HepG2 (cell line): ENCODE data around the gene DCAF4L1. TPM values are rescaled to one million over a fixed set of nuclear protein-coding genes. Genes with fewer than 3 reads are reported as not detected.

Experiments
- BORCS8-MEF2B ChIP-seq: sonication (generic); formaldehyde crosslinking; IDR thresholded peaks from 2 replicates; pipeline ENCODE4 v1.8.0; 2022; ENCODE audit warnings: mild to moderate bottlenecking, missing genetic modification reagents
- CHD4 ChIP-seq: fragments of 200-600 bp; sonication (generic); IDR thresholded peaks from 2 replicates; pipeline ENCODE4 v1.7.0; 2017; ENCODE audit warnings: mild to moderate bottlenecking, low read length, borderline replicate concordance
- DNMT3B ChIP-seq: conservative IDR thresholded peaks from 2 replicates; pipeline ENCODE4 v1.6.1; 2016; ENCODE audit warnings: missing biosample characterization, control low read depth
- DZIP1 ChIP-seq: sonication (generic); formaldehyde crosslinking; IDR thresholded peaks from 2 replicates; pipeline ENCODE4 v1.5.0; 2020; ENCODE audit warnings: mild to moderate bottlenecking, missing genetic modification reagents
- FOXA1 ChIP-seq, 2 experiments: fragments of 450-650 bp in 1 of 2; sonication (generic) in 1 of 2; formaldehyde crosslinking in 1 of 2; IDR thresholded peaks; 2 replicates each; pipeline versions ENCODE4 v1.4.0 to v1.6.1; 2016 to 2020; ENCODE audit warnings: missing genetic modification reagents in 1 of 2
- GFI1 ChIP-seq: sonication (generic); formaldehyde crosslinking; IDR thresholded peaks from 2 replicates; pipeline ENCODE4 v1.5.0; 2020; ENCODE audit warnings: missing genetic modification reagents, mild to moderate bottlenecking, borderline replicate concordance
- HOMEZ ChIP-seq: IDR thresholded peaks from 2 replicates; pipeline ENCODE4 v1.6.1; 2016; ENCODE audit warnings: low read depth
- MEIS1 ChIP-seq: sonication (generic); formaldehyde crosslinking; IDR thresholded peaks from 2 replicates; pipeline ENCODE4 v1.9.0; 2021; ENCODE audit warnings: mild to moderate bottlenecking, missing genetic modification reagents, moderate library complexity, borderline replicate concordance
- MLXIP ChIP-seq: sonication (generic); formaldehyde crosslinking; IDR thresholded peaks from 2 replicates; pipeline ENCODE4 v1.9.0; 2021; ENCODE audit warnings: missing genetic modification reagents, borderline replicate concordance
- NCOR1 ChIP-seq: fragments of 200-600 bp; sonication (generic); IDR thresholded peaks from 2 replicates; pipeline ENCODE4 v1.7.0; 2017; ENCODE audit warnings: antibody characterized with exemption, low read length, borderline replicate concordance
- SAP130 ChIP-seq: IDR thresholded peaks from 2 replicates; pipeline ENCODE4 v1.6.1; 2016; ENCODE audit warnings: low read depth
- SATB2 ChIP-seq: sonication (generic); formaldehyde crosslinking; IDR thresholded peaks from 2 replicates; pipeline ENCODE4 v1.5.0; 2020; ENCODE audit warnings: missing genetic modification reagents
- TEAD3 ChIP-seq: optimal IDR thresholded peaks from 2 replicates; pipeline ENCODE3; 2016; ENCODE audit warnings: borderline replicate concordance
- ZBTB3 ChIP-seq: sonication (generic); formaldehyde crosslinking; IDR thresholded peaks from 2 replicates; pipeline ENCODE4 v1.4.0; 2020; ENCODE audit warnings: low read depth, mild to moderate bottlenecking, moderate library complexity, missing genetic modification reagents, borderline replicate concordance
- ZBTB37 ChIP-seq: sonication (generic); formaldehyde crosslinking; IDR thresholded peaks from 2 replicates; pipeline ENCODE4 v1.4.0; 2020; ENCODE audit warnings: mild to moderate bottlenecking, missing genetic modification reagents
- ZGPAT ChIP-seq: IDR thresholded peaks from 2 replicates; pipeline ENCODE4 v1.6.1; 2016; ENCODE audit warnings: mild to moderate bottlenecking
- ZNF234 ChIP-seq: sonication (generic); formaldehyde crosslinking; conservative IDR thresholded peaks from 2 replicates; pipeline ENCODE4 v1.5.1; 2020; ENCODE audit warnings: mild to moderate bottlenecking, missing genetic modification reagents
- ZNF510 ChIP-seq: sonication (generic); formaldehyde crosslinking; IDR thresholded peaks from 2 replicates; pipeline ENCODE4 v1.4.0; 2020; ENCODE audit warnings: low read depth, mild to moderate bottlenecking, missing genetic modification reagents
- ZNF563 ChIP-seq: sonication (generic); formaldehyde crosslinking; IDR thresholded peaks from 2 replicates; pipeline ENCODE4 v1.8.0; 2022; ENCODE audit warnings: mild to moderate bottlenecking, moderate library complexity, missing genetic modification reagents
- ZNF616 ChIP-seq: sonication (generic); formaldehyde crosslinking; IDR thresholded peaks from 2 replicates; pipeline ENCODE4 v1.5.0; 2020; ENCODE audit warnings: low read depth, mild to moderate bottlenecking, missing genetic modification reagents
- ZNF790 ChIP-seq: sonication (generic); formaldehyde crosslinking; IDR thresholded peaks from 2 replicates; pipeline ENCODE4 v1.8.0; 2022; ENCODE audit warnings: missing genetic modification reagents, mild to moderate bottlenecking, borderline replicate concordance
- polyA plus RNA-seq, 8 experiments: library from polyadenylated mRNA; depleted of rRNA in 3 of 8; stranded (reverse) in 7 of 8; unstranded in 1 of 8; fragments of >200 nt; fragmentation: Illumina TruSeq in 4 of 8; extraction: Trizol in 4 of 8; gene quantifications; 2 replicates each; pipeline versions ENCODE4 v1.2.1 to v1.2.3, GENCODE V29; 2011 to 2016; ENCODE audit warnings: low read depth in 4 of 8, missing spikeins in 1 of 8, mixed read lengths in 1 of 8; ENCODE audit not compliant: insufficient read depth in 1 of 8
- total RNA-seq, 5 experiments: library from RNA; depleted of rRNA; stranded (reverse); fragments of >200 nt; fragmentation: Illumina TruSeq; extraction: Trizol; gene quantifications; 2 replicates each; pipeline ENCODE4 v1.2.3, GENCODE V29; 2016; ENCODE audit warnings: low read depth in 1 of 5

The DCAF4L1 gene
- total and polyA plus RNA-seq, 2 of the 13 experiments (the other 11 are each of a cell fraction or from before 2014, with no cell fraction given), result 0.05 to 0.09 TPM

GRCh38 chr4:41935652-41936021 lies 45.9 kb upstream of the DCAF4L1 start (continued):
- no peak for TF ChIP-seq DZIP1 (CRISPR knock-in tag)
- no peak for TF ChIP-seq FOXA1 (IDR thresholded peaks at IDR 0.05)
- TF ChIP-seq FOXA1 (CRISPR knock-in tag; IDR thresholded peaks at IDR 0.05), result peak; percentile 8; the same call in 1 of the 2 replicates
- TF ChIP-seq ZNF616, result no peak
- no peak for TF ChIP-seq BORCS8-MEF2B (CRISPR knock-in tag)
- TF ChIP-seq ZBTB37 (CRISPR knock-in tag), result no peak
- no peak for TF ChIP-seq ZBTB3 (CRISPR knock-in tag)
- peak; percentile 59; the same call in 1 of the 2 replicates for TF ChIP-seq SAP130
- 0 out of 2 replicates have a peak, but pooled peaks have one; percentile 68 for TF ChIP-seq DNMT3B (CRISPR knock-in tag)
- no peak for TF ChIP-seq GFI1 (CRISPR knock-in tag)
- TF ChIP-seq ZNF510 (CRISPR knock-in tag), result no peak
- no peak for TF ChIP-seq SATB2 (CRISPR knock-in tag)
- TF ChIP-seq NCOR1, result no peak
- TF ChIP-seq CHD4, result no peak
- 0 out of 2 replicates have a peak, but pooled peaks have one; percentile 25 for TF ChIP-seq ZNF234 (CRISPR knock-in tag)
- TF ChIP-seq ZNF790 (CRISPR knock-in tag), result no peak
- TF ChIP-seq ZGPAT (CRISPR knock-in tag), result no peak
- TF ChIP-seq HOMEZ (CRISPR knock-in tag), result no peak
- TF ChIP-seq TEAD3 (CRISPR knock-in tag), result no peak
- no peak for TF ChIP-seq ZNF563 (CRISPR knock-in tag)
- no peak for TF ChIP-seq MLXIP
- no peak for TF ChIP-seq MEIS1
- TF ChIP-seq, all 625 proteins: peak for 25
